Ramos (cell line): Measurements from ENCODE around the gene PDXP.
"Not testable (repeated sequence)": the region's sequence is repeated elsewhere in the genome, so short reads cannot be mapped to it uniquely, and the experiment has no call there.

Experiments
- in situ Hi-C: fragments of 300-500 bp; cut with MboI; formaldehyde crosslinking; loops from one replicate; pipeline ENCODE4 v1.14.3; 2022; ENCODE audit warnings: low sequenced_read_pairs; ENCODE audit not compliant: unreplicated experiment

Gene PDXP

GRCh38 chr22:37690407-37690806 is 31.9 kb downstream of the PDXP start:
- in situ Hi-C loops: no loop called here

GRCh38 chr22:37690901-37691504 is 32.5 kb downstream of the PDXP start:
- in situ Hi-C loops: no loop called here

GRCh38 chr22:37692627-37693285 is 34.2 kb downstream of the PDXP start:
- in situ Hi-C loops: no loop called here

GRCh38 chr22:37694131-37694530 is 35.6 kb downstream of the PDXP start:
- in situ Hi-C loops: not testable (repeated sequence)

- in situ Hi-C loops: not testable (repeated sequence)
Observed at GRCh38 chr22:37696260-37696656, 37.7 kb downstream of the PDXP start.

GRCh38 chr22:37696657-37697537 is 38.4 kb downstream of the PDXP start, which contains the start of gene TRIOBP:
TRIOBP (plus strand) TSS chr22:37697048; CDS start chr22:37701366, 4,318 bp downstream.
- in situ Hi-C loops: no loop called here

- in situ Hi-C loops: no loop called here
Observed at GRCh38 chr22:37697538-37697835, 39.0 kb downstream of the PDXP start.

- in situ Hi-C loops: no loop called here
Observed at GRCh38 chr22:37701141-37701786, 42.7 kb downstream of the PDXP start.

- in situ Hi-C loops: no loop called here
Observed at GRCh38 chr22:37703906-37704305, 45.4 kb downstream of the PDXP start.

GRCh38 chr22:37704645-37705044 is 46.1 kb downstream of the PDXP start:
- in situ Hi-C loops: no loop called here

- in situ Hi-C loops: no loop called here
Observed at GRCh38 chr22:37705205-37705604, 46.7 kb downstream of the PDXP start.

- in situ Hi-C loops: no loop called here
Observed at GRCh38 chr22:37708580-37709444, 50.3 kb downstream of the PDXP start.

- in situ Hi-C loops: no loop called here
Observed at GRCh38 chr22:37709445-37709765, 50.9 kb downstream of the PDXP start.

- in situ Hi-C loops: no loop called here
Observed at GRCh38 chr22:37710675-37711074, 52.2 kb downstream of the PDXP start.

GRCh38 chr22:37711490-37711889 is 53.0 kb downstream of the PDXP start:
- in situ Hi-C loops: no loop called here

GRCh38 chr22:37713761-37714160 is 55.2 kb downstream of the PDXP start:
- in situ Hi-C loops: no loop called here

GRCh38 chr22:37714634-37715033 is 56.1 kb downstream of the PDXP start:
- in situ Hi-C loops: no loop called here

GRCh38 chr22:37715760-37716159 is 57.2 kb downstream of the PDXP start:
- in situ Hi-C loops: no loop called here
